Fibroblast of the aortic adventitia (primary cell): ENCODE measurements around the gene CHST6. TPM values are rescaled to one million over a fixed set of nuclear protein-coding genes. Genes with fewer than 3 reads are reported as not detected.

Experiments used
- DNase-seq: peaks from one replicate; pipeline ENCODE4 v3.0.0-alpha.2; 2010; ENCODE audit warnings: low read depth
- H3K4me3 ChIP-seq: 2 replicates; pipeline ENCODE4 v1.5.1; 2011; ENCODE audit warnings: low read depth, mild to moderate bottlenecking, control low read depth, low read length, moderate library complexity
- CTCF ChIP-seq: IDR thresholded peaks from 2 replicates; pipeline ENCODE4 v1.5.1; 2011; ENCODE audit warnings: mild to moderate bottlenecking, low read length, control low read depth, inconsistent platforms; ENCODE audit not compliant: insufficient read depth
- total RNA-seq: library from RNA; depleted of rRNA; stranded (reverse); fragments of >200 nt; gene quantifications from 2 replicates; pipeline ENCODE4 v1.2.3, GENCODE V29; 2012; ENCODE audit warnings: low replicate concordance

Gene CHST6
- total RNA-seq, 1 donor, result 0.27 TPM

- no peak for TF ChIP-seq CTCF
- DNase-seq, result no peak
Observed at GRCh38 chr16:75472908-75473877, 22.0 kb downstream of the CHST6 start.

GRCh38 chr16:75471723-75472633 lies 23.3 kb downstream of the CHST6 start:
- no peak overlapping the region for H3K4me3 ChIP-seq
- peak; percentile 76 for DNase-seq
- TF ChIP-seq CTCF, result peak; percentile 80

More at GRCh38 chr16:75472908-75473877, 22.0 kb downstream of the CHST6 start:
- no peak overlapping the region for H3K4me3 ChIP-seq

GRCh38 chr16:75466760-75467159 lies 28.5 kb downstream of the CHST6 start:
- TF ChIP-seq CTCF, result no peak
- no peak overlapping the region for H3K4me3 ChIP-seq
- no peak for DNase-seq

GRCh38 chr16:75464122-75464918 lies 30.9 kb downstream of the CHST6 start, which contains the start of gene TMEM170A:
TSS of gene TMEM170A (minus strand) at chr16:75464689. CDS start at chr16:75464600, 89 bp downstream.
- peak within 1 kb of the TSS; percentile 90 for H3K4me3 ChIP-seq
- TF ChIP-seq CTCF, result peak; percentile 100
- DNase-seq, result peak; percentile 99

GRCh38 chr16:75463389-75464121 lies 31.7 kb downstream of the CHST6 start:
- DNase-seq, result peak; percentile 14
- peak overlapping the region; percentile 90 for H3K4me3 ChIP-seq

GRCh38 chr16:75462806-75463205 lies 32.4 kb downstream of the CHST6 start:
- no peak for TF ChIP-seq CTCF
- no peak for DNase-seq
- peak overlapping the region; percentile 26 for H3K4me3 ChIP-seq
